Activated B cell treated with CpG ODN at 0.5 μM for 24 hours (primary cell): ENCODE measurements around the gene PLEKHG3. TPM values are rescaled to one million over a fixed set of nuclear protein-coding genes. Genes with fewer than 3 reads are reported as not detected.

Experiments
- ATAC-seq: fragments of 200-7000 bp; cut with Tn5 transposase; one replicate; pipeline ENCODE4 v1.10.0; 2021; ENCODE audit warnings: low read depth, mild to moderate bottlenecking, moderate library complexity
- CTCF ChIA-PET: fragments of 350-600 bp; sonication (Branson Sonifier 250); formaldehyde crosslinking; loops from one replicate; lab custom pipeline; 2021; ENCODE audit warnings: antibody characterized with exemption; lab: Charles Lee
- POLR2A ChIA-PET: fragments of 350-600 bp; sonication (Branson Sonifier 250); formaldehyde crosslinking; loops from one replicate; lab custom pipeline; 2021; ENCODE audit warnings: antibody characterized with exemption; lab: Charles Lee
- DNase-seq: peaks from one replicate; pipeline ENCODE4 v3.0.0; 2022
- H3K27ac Mint-ChIP-seq: one replicate; pipeline ENCODE4 v1.8.0; 2020; ENCODE audit warnings: mixed read lengths
- H3K27me3 Mint-ChIP-seq: one replicate; pipeline ENCODE4 v1.8.0; 2021; ENCODE audit warnings: mixed read lengths
- H3K36me3 Mint-ChIP-seq: one replicate; pipeline ENCODE4 v1.8.0; 2021; ENCODE audit warnings: low read depth, mixed read lengths
- H3K4me1 Mint-ChIP-seq: one replicate; pipeline ENCODE4 v1.8.0; 2021; ENCODE audit warnings: mixed read lengths
- H3K4me3 Mint-ChIP-seq: one replicate; pipeline ENCODE4 v1.8.0; 2020; ENCODE audit warnings: mild to moderate bottlenecking, mixed read lengths
- H3K9me3 Mint-ChIP-seq: one replicate; pipeline ENCODE4 v1.8.0; 2020; ENCODE audit warnings: mixed read lengths
- intact Hi-C: fragments of 100-400 bp; cut with micrococcal nuclease; formaldehyde crosslinking; loops from one replicate; pipeline ENCODE4 v1.15.1; 2024
- total RNA-seq: library from RNA; stranded (reverse); gene quantifications from 2 replicates; pipeline ENCODE4 v1.2.3, GENCODE V29; 2022
- TF ChIP-seq, protein P1 (sequence below): fragments of 200-600 bp; IDR thresholded peaks from one replicate; pipeline ENCODE4 v1.8.0; 2022; ENCODE audit warnings: antibody characterized with exemption, mild to moderate bottlenecking

Gene PLEKHG3
- total RNA-seq, 1 donor from 2014 or later, result 0.07 TPM

DNA sequence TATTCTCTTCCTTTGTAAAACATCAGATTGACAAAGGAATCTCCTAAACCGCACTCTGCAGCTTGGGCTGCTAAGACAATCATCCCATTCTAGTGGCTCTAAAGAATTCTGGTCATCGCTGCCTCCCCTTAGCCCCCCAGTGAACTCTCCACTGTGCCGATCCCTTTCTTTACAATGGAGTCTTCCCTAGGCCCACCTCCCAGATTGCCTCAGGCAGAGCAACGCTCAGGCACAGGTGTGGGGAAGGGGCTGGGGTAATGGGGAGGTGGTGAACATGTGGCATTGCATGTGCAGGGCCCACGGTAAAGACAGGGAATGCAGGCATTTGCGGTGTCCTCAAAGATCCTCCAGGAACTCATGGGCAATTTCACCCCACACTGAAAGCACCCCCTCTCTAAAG lies 86.3 kb downstream of the PLEKHG3 start:
- DNase-seq (no peak), ATAC-seq (no peak)
- Mint-ChIP-seq H3K4me3 (no peak overlapping the region), H3K27me3 (peaks cover 4% of the 10 kb centered on the region), H3K27ac (no peak overlapping the region), H3K36me3 (no peaks in the 10 kb centered on the region), H3K9me3 (no peaks in the 10 kb centered on the region), H3K4me1 (no peaks in the 10 kb centered on the region)
- POLR2A ChIA-PET, result no interaction called here
- TF ChIP-seq, protein P1, sequence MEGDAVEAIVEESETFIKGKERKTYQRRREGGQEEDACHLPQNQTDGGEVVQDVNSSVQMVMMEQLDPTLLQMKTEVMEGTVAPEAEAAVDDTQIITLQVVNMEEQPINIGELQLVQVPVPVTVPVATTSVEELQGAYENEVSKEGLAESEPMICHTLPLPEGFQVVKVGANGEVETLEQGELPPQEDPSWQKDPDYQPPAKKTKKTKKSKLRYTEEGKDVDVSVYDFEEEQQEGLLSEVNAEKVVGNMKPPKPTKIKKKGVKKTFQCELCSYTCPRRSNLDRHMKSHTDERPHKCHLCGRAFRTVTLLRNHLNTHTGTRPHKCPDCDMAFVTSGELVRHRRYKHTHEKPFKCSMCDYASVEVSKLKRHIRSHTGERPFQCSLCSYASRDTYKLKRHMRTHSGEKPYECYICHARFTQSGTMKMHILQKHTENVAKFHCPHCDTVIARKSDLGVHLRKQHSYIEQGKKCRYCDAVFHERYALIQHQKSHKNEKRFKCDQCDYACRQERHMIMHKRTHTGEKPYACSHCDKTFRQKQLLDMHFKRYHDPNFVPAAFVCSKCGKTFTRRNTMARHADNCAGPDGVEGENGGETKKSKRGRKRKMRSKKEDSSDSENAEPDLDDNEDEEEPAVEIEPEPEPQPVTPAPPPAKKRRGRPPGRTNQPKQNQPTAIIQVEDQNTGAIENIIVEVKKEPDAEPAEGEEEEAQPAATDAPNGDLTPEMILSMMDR, result no peak
- CTCF ChIA-PET, result no interaction called here
- intact Hi-C loops, result no loop called here

DNA sequence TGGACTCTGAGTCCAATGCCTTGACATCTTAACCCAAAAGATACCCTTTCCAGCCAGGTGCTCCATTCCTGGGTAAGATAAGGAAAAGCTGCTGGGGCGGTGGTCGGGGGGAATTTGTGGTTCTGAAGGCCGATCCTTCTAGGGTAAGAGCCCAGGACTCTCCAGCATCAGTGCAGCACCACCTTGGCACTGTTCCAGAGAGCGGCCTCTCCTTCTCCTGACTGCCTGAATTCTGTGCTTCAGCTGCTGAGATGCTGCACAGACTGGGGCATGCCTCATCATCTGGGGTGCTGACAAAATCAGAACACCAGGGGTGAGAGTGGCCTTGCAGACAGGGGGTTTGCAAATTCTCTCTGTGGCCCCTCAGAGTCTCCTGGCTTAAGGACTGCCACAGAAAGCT lies 88.0 kb downstream of the PLEKHG3 start:
- H3K4me3 Mint-ChIP-seq, result no peak overlapping the region
- TF ChIP-seq, protein P1, result no peak
- H3K27ac Mint-ChIP-seq, result no peak overlapping the region
- no peaks in the 10 kb centered on the region for H3K36me3 Mint-ChIP-seq
- ATAC-seq, result no peak
- CTCF ChIA-PET, result no interaction called here
- H3K4me1 Mint-ChIP-seq, result no peaks in the 10 kb centered on the region
- no peaks in the 10 kb centered on the region for H3K9me3 Mint-ChIP-seq
- POLR2A ChIA-PET, result no interaction called here
- H3K27me3 Mint-ChIP-seq, result peaks cover 6% of the 10 kb centered on the region
- DNase-seq, result no peak
- intact Hi-C loops, result no loop called here

DNA sequence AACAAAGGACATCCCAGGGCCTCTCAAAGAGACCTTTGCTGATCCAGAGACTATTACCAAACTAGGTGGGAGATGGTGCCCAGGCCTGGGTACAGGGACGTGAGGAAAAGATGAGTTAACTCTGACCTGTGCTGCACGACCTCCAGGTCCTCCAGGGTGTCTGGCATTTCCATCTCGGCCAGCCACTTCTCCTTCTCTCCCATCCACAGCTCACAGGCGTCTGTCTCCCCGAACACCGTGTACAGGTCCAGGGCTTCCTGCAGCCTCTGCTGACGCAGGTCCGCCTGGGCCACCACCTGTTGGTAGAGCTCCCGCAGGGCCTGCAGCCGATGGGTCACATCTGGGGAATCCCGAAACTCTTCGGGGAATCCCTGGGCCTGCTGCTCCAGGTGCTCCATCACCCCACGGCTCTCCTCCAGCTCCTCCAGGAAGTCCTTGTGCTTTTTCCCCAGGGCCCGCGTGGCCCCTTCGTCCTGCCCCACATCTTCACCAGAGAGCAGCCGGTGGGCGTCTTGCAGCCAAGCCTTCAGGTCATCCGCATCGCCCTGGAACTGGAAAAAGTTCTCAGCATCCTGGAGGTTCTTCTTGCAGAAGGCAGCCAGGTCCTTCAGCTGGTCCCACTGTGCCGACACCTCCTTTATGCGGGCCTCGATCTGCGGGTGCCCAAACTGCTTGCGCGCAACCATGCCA lies 88.8 kb downstream of the PLEKHG3 start:
- H3K36me3 Mint-ChIP-seq, result no peaks in the 10 kb centered on the region
- ChIA-PET POLR2A (no interaction called here), CTCF (no interaction called here)
- DNase-seq (no peak), ATAC-seq (no peak)
- peaks cover 11% of the 10 kb centered on the region for H3K27me3 Mint-ChIP-seq
- H3K9me3 Mint-ChIP-seq, result no peaks in the 10 kb centered on the region
- no peak overlapping the region for H3K4me3 Mint-ChIP-seq
- intact Hi-C loops, result no loop called here
- H3K27ac Mint-ChIP-seq, result no peak overlapping the region
- TF ChIP-seq, protein P1, result no peak
- no peaks in the 10 kb centered on the region for H3K4me1 Mint-ChIP-seq

DNA sequence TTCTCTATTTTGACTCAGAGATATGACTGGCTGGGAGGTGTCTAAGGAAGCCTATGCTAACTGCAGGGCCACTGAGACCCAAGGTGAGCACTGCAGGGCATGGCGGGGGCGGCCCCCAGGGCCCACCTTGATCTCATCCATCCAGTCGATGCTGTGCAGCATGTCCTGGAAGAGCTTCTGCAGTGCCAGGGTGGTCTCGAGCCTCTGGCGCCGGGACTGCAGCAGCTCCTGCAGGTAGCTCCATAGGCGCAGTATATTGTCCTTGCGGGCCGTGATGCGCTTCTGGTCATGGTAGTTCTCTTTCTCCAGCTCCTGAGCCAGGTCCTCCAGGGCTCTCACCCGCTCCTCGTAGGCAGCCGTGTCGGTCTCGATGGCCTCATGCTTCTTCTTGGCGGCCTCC lies 91.0 kb downstream of the PLEKHG3 start:
- intact Hi-C loops, result no loop called here
- H3K4me1 Mint-ChIP-seq, result no peaks in the 10 kb centered on the region
- no peak overlapping the region for H3K27ac Mint-ChIP-seq
- TF ChIP-seq, protein P1, result no peak
- no peak overlapping the region for H3K4me3 Mint-ChIP-seq
- peaks cover 12% of the 10 kb centered on the region for H3K27me3 Mint-ChIP-seq
- CTCF ChIA-PET, result no interaction called here
- H3K9me3 Mint-ChIP-seq, result no peaks in the 10 kb centered on the region
- DNase-seq (no peak), ATAC-seq (no peak)
- no peaks in the 10 kb centered on the region for H3K36me3 Mint-ChIP-seq
- POLR2A ChIA-PET, result no interaction called here

DNA sequence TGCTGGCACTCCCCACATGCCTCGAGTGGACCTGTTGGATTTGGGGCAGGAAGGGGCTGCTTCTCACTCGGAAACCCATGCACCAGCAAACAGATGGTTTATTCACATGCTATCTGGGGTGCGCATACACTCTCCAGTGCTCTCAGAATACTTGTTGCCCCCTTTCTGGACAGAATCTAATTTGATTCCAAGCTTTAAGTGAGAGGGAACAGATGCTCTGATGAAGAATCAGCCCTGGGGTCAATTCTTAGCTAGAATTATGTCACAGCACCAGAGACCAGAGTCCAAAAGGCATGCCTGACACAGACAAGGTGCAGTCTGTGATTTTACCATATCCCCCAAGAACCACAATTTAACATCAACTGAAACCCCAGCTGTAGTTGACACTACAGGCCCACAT lies 91.7 kb downstream of the PLEKHG3 start:
- no peaks in the 10 kb centered on the region for H3K9me3 Mint-ChIP-seq
- H3K36me3 Mint-ChIP-seq, result no peaks in the 10 kb centered on the region
- no peaks in the 10 kb centered on the region for H3K4me1 Mint-ChIP-seq
- ChIA-PET CTCF (no interaction called here), POLR2A (no interaction called here)
- TF ChIP-seq, protein P1, result no peak
- intact Hi-C loops, result no loop called here
- no peak overlapping the region for H3K4me3 Mint-ChIP-seq
- H3K27me3 Mint-ChIP-seq, result peaks cover 15% of the 10 kb centered on the region
- H3K27ac Mint-ChIP-seq, result no peak overlapping the region
- DNase-seq, result no peak
- no peak for ATAC-seq
